PFSK-1 (cell line): ENCODE data around the gene SORL1.

Source experiments
- FOXP2 ChIP-seq: optimal IDR thresholded peaks from 2 replicates; pipeline ENCODE3; 2011; ENCODE audit warnings: borderline replicate concordance, control low read depth, inconsistent platforms; ENCODE audit not compliant: insufficient read depth; ENCODE audit errors: extremely low read length, extremely low read depth
- POLR2AphosphoS5 ChIP-seq: IDR thresholded peaks from 2 replicates; pipeline ENCODE4 v1.6.1; 2012; ENCODE audit warnings: low read depth, mild to moderate bottlenecking, control low read depth, low read length, moderate library complexity
- REST ChIP-seq, 2 experiments: IDR thresholded peaks; 2 replicates each; pipeline versions ENCODE4 v1.6.1 to v1.8.0; 2011 to 2012; ENCODE audit warnings: low read depth in 2 of 2, low read length in 2 of 2, control low read depth in 1 of 2, inconsistent platforms in 1 of 2, mild to moderate bottlenecking in 1 of 2, moderate library complexity in 1 of 2; ENCODE audit not compliant: insufficient read depth in 1 of 2
- SIN3A ChIP-seq: IDR thresholded peaks from 2 replicates; pipeline ENCODE4 v1.6.1; 2012; ENCODE audit warnings: mild to moderate bottlenecking, low read length, moderate library complexity, borderline replicate concordance; ENCODE audit not compliant: insufficient read depth
- TAF1 ChIP-seq: IDR thresholded peaks from 2 replicates; pipeline ENCODE4 v1.6.1; 2012; ENCODE audit warnings: low read length, control low read depth, borderline replicate concordance; ENCODE audit not compliant: insufficient read depth

SORL1 gene

DNA sequence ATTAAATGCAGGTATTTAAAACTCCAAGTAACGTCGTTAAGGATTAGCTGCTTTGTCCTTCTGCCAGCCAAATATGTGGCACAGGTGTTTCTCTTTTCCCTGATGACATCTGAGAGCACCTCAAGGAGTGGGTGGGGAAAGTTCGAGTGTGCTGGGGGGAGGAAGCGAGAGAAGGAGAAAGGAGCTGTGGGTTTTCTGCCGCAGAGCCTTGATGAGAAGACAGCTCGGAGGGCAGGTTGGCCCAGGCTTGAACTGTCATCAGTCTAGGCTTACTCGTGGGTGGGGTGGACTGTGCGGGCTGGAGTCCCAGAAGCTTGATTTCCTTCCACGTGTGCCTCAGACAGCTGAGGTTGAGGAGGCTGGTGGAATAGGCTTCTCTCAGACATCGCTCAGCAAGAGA lies 15.9 kb downstream of the SORL1 start:
- no peak for TF ChIP-seq REST (IDR thresholded peaks at IDR 0.05; ENCODE audit: insufficient read depth in 1 of 2, low read depth in 2 of 2, low read length in 2 of 2)
- no peak for TF ChIP-seq SIN3A
- no peak for TF ChIP-seq FOXP2
- TF ChIP-seq TAF1 = no peak
- TF ChIP-seq POLR2AphosphoS5 = no peak

DNA sequence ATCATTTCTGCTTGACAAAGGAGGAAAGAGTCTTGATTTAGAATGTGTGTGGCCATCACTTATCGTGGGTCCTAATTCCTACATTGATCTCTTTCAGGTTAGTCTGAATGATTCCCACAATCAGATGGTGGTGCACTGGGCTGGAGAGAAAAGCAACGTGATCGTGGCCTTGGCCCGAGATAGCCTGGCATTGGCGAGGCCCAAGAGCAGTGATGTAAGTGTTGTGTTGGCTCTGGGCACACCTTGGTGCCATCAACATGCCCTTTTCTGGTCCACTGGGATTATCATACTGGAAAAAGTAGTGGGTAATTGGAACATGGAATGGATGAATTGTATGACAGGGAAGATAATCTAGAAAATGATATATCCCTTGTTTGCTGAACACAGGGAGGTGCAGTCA lies 17.8 kb downstream of the SORL1 start:
- no peak for TF ChIP-seq TAF1
- no peak for TF ChIP-seq REST (IDR thresholded peaks at IDR 0.05; ENCODE audit: insufficient read depth in 1 of 2, low read depth in 2 of 2, low read length in 2 of 2)
- no peak for TF ChIP-seq POLR2AphosphoS5
- no peak for TF ChIP-seq FOXP2
- no peak for TF ChIP-seq SIN3A

DNA sequence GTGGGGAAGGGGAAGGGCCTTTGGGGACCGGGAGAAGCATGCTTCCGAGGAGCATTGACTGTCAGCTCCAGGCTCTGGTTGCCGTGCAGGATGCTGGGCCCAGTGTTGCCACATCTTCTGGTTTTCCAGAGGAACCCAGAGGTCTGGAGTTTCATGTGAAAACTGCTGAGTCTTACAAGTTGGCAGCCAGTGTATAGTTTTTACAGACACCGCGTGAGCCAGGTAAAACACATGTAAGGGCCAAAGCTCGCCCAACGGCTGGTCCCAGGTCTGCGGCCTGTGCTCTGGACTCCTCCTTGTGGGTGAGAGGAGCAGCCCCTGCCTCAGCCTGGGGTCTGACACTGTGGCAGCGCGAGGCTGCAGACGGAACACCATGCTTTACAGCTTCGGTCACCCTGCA lies 19.1 kb downstream of the SORL1 start:
- TF ChIP-seq REST (IDR thresholded peaks at IDR 0.05; ENCODE audit: insufficient read depth in 1 of 2, low read depth in 2 of 2, low read length in 2 of 2) (no peak), FOXP2 (no peak), POLR2AphosphoS5 (no peak), SIN3A (no peak), TAF1 (no peak)

- no peak for TF ChIP-seq SIN3A
- TF ChIP-seq TAF1 = no peak
- TF ChIP-seq POLR2AphosphoS5 = no peak
- no peak for TF ChIP-seq REST (IDR thresholded peaks at IDR 0.05; ENCODE audit: insufficient read depth in 1 of 2, low read depth in 2 of 2, low read length in 2 of 2)
- TF ChIP-seq FOXP2 = no peak
Observed at GRCh38 chr11:121472312-121472711, 20.2 kb downstream of the SORL1 start.
